T-helper 1 cell treated with Interleukin-12 subunit alpha and Interleukin-12 subunit beta and Interleukin-4 antibody, amounts not matched to agents 30 ng/mL and 1 ng/mL, for 36 hours (primary cell): Measurements from ENCODE around the gene MTMR3. TPM values are rescaled to one million over a fixed set of nuclear protein-coding genes. Genes with fewer than 3 reads are reported as not detected.

Experiments used
- intact Hi-C: fragments of 100-400 bp; cut with micrococcal nuclease; formaldehyde crosslinking; loops from one replicate; pipeline ENCODE4 v1.15.1; 2024
- total RNA-seq: library from RNA; stranded (reverse); gene quantifications from 2 replicates; pipeline ENCODE4 v1.2.3, GENCODE V29; 2022

MTMR3 gene
- total RNA-seq, 1 donor from 2014 or later = 33.8 TPM

GRCh38 chr22:29867851-29868250 is 15.1 kb upstream of the MTMR3 start:
- intact Hi-C loops = no loop called here

GRCh38 chr22:29870574-29870973 is 12.4 kb upstream of the MTMR3 start:
- intact Hi-C loops = no loop called here

GRCh38 chr22:29871684-29872083 is 11.3 kb upstream of the MTMR3 start:
- intact Hi-C loops = no loop called here

- intact Hi-C loops = no loop called here
Observed at GRCh38 chr22:29872144-29872893, 10.7 kb upstream of the MTMR3 start.

GRCh38 chr22:29872989-29873388 is 10.0 kb upstream of the MTMR3 start:
- intact Hi-C loops = no loop called here

GRCh38 chr22:29873943-29874342 is 9.0 kb upstream of the MTMR3 start:
- intact Hi-C loops = no loop called here

- intact Hi-C loops = no loop called here
Observed at GRCh38 chr22:29877620-29878019, 5.4 kb upstream of the MTMR3 start.

GRCh38 chr22:29879753-29880152 is 3.2 kb upstream of the MTMR3 start:
- intact Hi-C loops = no loop called here

- intact Hi-C loops = loop anchor here (1.0 kb wide), 2 partner anchors 44 to 445 kb away; partner anchors contain the start of gene ASCC2
Observed at GRCh38 chr22:29882716-29883044, 294 bp upstream of the MTMR3 start.

GRCh38 chr22:29883775-29884097 is 762 bp downstream of the MTMR3 start:
- intact Hi-C loops = loop anchor here (1.0 kb wide), 2 partner anchors 45 to 444 kb away; partner anchors contain the start of gene ASCC2

GRCh38 chr22:29885610-29886009 is 2.6 kb downstream of the MTMR3 start:
- intact Hi-C loops = no loop called here

- intact Hi-C loops = no loop called here
Observed at GRCh38 chr22:29886596-29886995, 3.6 kb downstream of the MTMR3 start.

- intact Hi-C loops = no loop called here
Observed at GRCh38 chr22:29887358-29887757, 4.4 kb downstream of the MTMR3 start.

GRCh38 chr22:29890760-29891159 is 7.8 kb downstream of the MTMR3 start:
- intact Hi-C loops = no loop called here

GRCh38 chr22:29892315-29893156 is 9.6 kb downstream of the MTMR3 start:
- intact Hi-C loops = no loop called here

- intact Hi-C loops = no loop called here
Observed at GRCh38 chr22:29901354-29901753, 18.4 kb downstream of the MTMR3 start.

- intact Hi-C loops = no loop called here
Observed at GRCh38 chr22:29903371-29903770, 20.4 kb downstream of the MTMR3 start.

GRCh38 chr22:29904020-29904419 is 21.0 kb downstream of the MTMR3 start:
- intact Hi-C loops = no loop called here

- intact Hi-C loops = no loop called here
Observed at GRCh38 chr22:29907753-29908515, 25.0 kb downstream of the MTMR3 start.

- intact Hi-C loops = no loop called here
Observed at GRCh38 chr22:29912141-29912540, 29.2 kb downstream of the MTMR3 start.

- intact Hi-C loops = no loop called here
Observed at GRCh38 chr22:29912605-29913398, 29.8 kb downstream of the MTMR3 start.
